Activated T-cell treated with anti-CD3 and anti-CD28 coated beads, Interleukin-2, amount 50 U/mL, for 24 hours (primary cell): ENCODE data around the gene PACSIN2.
A peak's percentile ranks its signal among the peaks of the same experiment; 100 is the strongest.
"Not testable (repeated sequence)": the region's sequence is repeated elsewhere in the genome, so short reads cannot be mapped to it uniquely, and the experiment has no call there.

Source experiments
- DNase-seq: peaks from one replicate; pipeline ENCODE4 v3.0.0-alpha.2; 2020
- H3K27ac Mint-ChIP-seq: 2 replicates; pipeline ENCODE4 v1.8.0; 2020; ENCODE audit warnings: mild to moderate bottlenecking, mixed read lengths
- H3K27me3 Mint-ChIP-seq: 2 replicates; pipeline ENCODE4 v1.8.0; 2020; ENCODE audit warnings: mixed read lengths
- H3K36me3 Mint-ChIP-seq: 2 replicates; pipeline ENCODE4 v1.8.0; 2020; ENCODE audit warnings: low read depth, mixed read lengths
- H3K4me1 Mint-ChIP-seq: 2 replicates; pipeline ENCODE4 v1.8.0; 2020; ENCODE audit warnings: low read depth, mixed read lengths
- H3K4me3 Mint-ChIP-seq: 2 replicates; pipeline ENCODE4 v1.8.0; 2020; ENCODE audit warnings: mild to moderate bottlenecking, moderate library complexity, mixed read lengths
- H3K9me3 Mint-ChIP-seq: 2 replicates; pipeline ENCODE4 v1.8.0; 2020; ENCODE audit warnings: mixed read lengths

Gene PACSIN2

DNA sequence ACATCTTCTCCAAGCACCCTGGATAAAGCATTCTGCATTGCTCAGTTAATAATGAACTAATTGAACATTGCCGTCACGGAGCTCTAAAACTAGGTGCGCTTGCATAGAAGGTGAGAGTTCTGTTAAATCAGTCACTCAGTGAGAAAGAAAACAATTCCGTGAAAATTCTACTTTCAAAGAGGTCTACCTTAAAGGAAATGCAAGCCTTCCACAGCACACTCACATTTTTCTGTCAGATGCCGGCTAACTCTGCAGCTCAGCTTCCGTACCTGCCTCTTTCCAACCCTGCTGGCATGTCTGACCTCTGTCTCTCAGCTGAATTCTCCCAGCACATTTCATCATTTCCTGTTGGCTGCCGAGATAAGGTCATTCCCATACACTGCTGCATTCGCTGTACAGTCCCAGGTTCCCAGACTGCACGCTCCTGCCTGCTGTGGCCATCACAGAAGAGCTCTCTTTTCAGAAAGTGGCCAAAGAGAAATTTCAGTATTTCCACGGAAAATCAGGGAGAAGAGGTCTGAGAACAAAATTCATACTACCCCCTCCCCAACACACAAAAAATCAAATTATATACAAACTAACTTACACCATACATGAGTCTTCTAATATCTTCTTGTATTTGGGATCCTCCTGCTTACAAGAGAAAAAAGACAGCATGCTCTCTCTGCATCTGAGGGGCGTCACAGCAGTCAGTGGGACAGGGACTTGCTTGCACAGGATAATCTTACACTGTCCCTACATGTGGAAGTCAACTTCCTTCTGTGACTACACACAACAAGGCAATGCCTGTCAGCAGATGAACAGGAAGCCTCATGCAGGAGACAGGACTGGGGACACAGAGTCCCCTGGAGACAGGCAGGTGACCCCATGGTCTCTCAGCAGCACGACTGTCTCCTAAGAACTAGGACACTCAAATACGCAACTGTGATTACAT lies 55.1 kb downstream of the PACSIN2 start:
- peaks cover 78% of the 10 kb centered on the region for H3K4me1 Mint-ChIP-seq
- peak overlapping the region; percentile 38 for H3K27ac Mint-ChIP-seq
- H3K4me3 Mint-ChIP-seq, result peak overlapping the region; percentile 18
- H3K36me3 Mint-ChIP-seq, result peaks cover 11% of the 10 kb centered on the region
- H3K9me3 Mint-ChIP-seq, result no peaks in the 10 kb centered on the region
- no peak for DNase-seq
- H3K27me3 Mint-ChIP-seq, result no peaks in the 10 kb centered on the region

GRCh38 chr22:42958937-42959336 lies 56.0 kb downstream of the PACSIN2 start:
- H3K36me3 Mint-ChIP-seq, result peaks cover 9% of the 10 kb centered on the region
- no peaks in the 10 kb centered on the region for H3K9me3 Mint-ChIP-seq
- no peaks in the 10 kb centered on the region for H3K27me3 Mint-ChIP-seq
- H3K4me1 Mint-ChIP-seq, result peaks cover 69% of the 10 kb centered on the region
- peak overlapping the region; percentile 38 for H3K27ac Mint-ChIP-seq
- no peak overlapping the region for H3K4me3 Mint-ChIP-seq
- no peak for DNase-seq

DNA sequence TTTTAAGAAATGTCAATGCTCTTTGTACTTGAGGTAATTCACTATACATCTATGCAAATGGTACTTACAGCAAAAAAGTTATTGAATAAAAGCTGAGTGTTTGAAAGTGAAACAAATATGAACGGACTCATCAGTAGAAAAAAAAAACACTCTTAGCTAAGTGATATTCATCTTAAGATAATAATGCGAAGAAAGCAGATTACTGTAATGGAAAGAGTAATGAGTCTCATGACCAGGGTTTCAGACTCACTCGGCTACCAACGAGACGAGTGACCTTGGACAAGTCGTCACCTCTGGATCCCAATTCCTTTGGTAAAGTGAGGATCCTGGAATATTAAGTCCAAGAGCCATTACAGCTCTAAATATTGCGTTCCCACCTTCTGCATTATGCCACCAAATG lies 57.0 kb downstream of the PACSIN2 start:
- no peak for DNase-seq
- peak overlapping the region; percentile 83 for H3K27ac Mint-ChIP-seq
- peaks cover 4% of the 10 kb centered on the region for H3K36me3 Mint-ChIP-seq
- peaks cover 62% of the 10 kb centered on the region for H3K4me1 Mint-ChIP-seq
- H3K27me3 Mint-ChIP-seq, result no peaks in the 10 kb centered on the region
- H3K9me3 Mint-ChIP-seq, result no peaks in the 10 kb centered on the region
- H3K4me3 Mint-ChIP-seq, result no peak overlapping the region

DNA sequence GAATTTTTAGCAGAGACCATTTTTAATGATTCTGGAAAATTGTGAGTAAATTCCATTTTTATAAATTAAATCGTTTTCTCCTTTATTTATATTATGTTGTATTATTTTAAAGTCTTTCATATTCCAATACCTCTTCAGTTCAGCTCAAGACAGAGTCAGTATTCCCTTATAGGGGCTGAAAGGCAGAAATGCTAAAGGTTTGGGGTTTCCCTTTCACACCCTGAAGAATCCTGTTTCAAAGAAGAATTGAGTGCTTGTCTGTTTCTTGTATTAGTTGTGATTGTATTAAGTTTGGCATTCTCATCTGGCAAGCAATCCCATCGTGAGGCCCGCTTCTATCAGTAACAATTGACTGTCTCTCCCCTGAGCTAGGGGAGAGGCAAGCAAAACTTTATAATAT lies 57.4 kb downstream of the PACSIN2 start:
- Mint-ChIP-seq H3K36me3 (peaks cover 4% of the 10 kb centered on the region), H3K9me3 (no peaks in the 10 kb centered on the region), H3K4me1 (peaks cover 58% of the 10 kb centered on the region), H3K4me3 (no peak overlapping the region), H3K27me3 (no peaks in the 10 kb centered on the region), H3K27ac (peak overlapping the region; percentile 45)
- DNase-seq, result no peak

GRCh38 chr22:42955848-42956247 lies 59.1 kb downstream of the PACSIN2 start:
- Mint-ChIP-seq H3K4me3 (no peak overlapping the region), H3K36me3 (peaks cover 2% of the 10 kb centered on the region), H3K27ac (no peak overlapping the region), H3K27me3 (no peaks in the 10 kb centered on the region), H3K4me1 (peaks cover 50% of the 10 kb centered on the region), H3K9me3 (no peaks in the 10 kb centered on the region)
- no peak for DNase-seq

DNA sequence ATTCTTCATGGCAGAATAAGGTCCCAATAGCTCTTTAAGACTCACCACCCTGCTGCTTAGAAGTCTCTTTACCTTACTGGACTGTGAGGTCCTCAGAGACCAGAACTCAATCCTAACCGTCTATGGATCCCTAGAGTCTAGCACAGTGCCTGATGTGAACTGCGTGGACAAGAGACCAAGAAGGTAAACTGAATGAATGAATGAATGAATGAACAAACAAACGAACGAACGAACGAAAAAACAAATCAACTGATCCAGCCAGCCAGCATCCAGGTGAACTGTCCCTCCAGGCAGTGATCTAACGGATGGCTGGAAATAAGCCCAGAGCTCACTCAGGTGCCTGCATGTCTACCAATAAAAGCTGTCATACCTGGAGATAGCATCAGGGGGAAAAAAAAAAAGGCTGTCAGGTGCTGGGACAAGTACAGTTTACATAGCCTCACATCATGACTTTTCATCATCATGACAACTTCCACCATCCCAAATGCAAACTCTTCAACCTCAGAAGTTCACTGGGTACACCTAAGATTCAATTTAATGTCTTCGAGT lies 59.8 kb downstream of the PACSIN2 start:
- no peak for DNase-seq
- H3K4me3 Mint-ChIP-seq, result no peak overlapping the region
- H3K4me1 Mint-ChIP-seq, result peaks cover 44% of the 10 kb centered on the region
- H3K36me3 Mint-ChIP-seq, result peaks cover 2% of the 10 kb centered on the region
- H3K9me3 Mint-ChIP-seq, result no peaks in the 10 kb centered on the region
- no peaks in the 10 kb centered on the region for H3K27me3 Mint-ChIP-seq
- no peak overlapping the region for H3K27ac Mint-ChIP-seq

- H3K27me3 Mint-ChIP-seq, H3K36me3 Mint-ChIP-seq, H3K27ac Mint-ChIP-seq, H3K9me3 Mint-ChIP-seq, H3K4me3 Mint-ChIP-seq, DNase-seq: not testable (repeated sequence)
- H3K4me1 Mint-ChIP-seq, result peaks cover 38% of the 10 kb centered on the region
These were observed 61.2 kb downstream of the PACSIN2 start for GRCh38 chr22:42953751-42954150.

DNA sequence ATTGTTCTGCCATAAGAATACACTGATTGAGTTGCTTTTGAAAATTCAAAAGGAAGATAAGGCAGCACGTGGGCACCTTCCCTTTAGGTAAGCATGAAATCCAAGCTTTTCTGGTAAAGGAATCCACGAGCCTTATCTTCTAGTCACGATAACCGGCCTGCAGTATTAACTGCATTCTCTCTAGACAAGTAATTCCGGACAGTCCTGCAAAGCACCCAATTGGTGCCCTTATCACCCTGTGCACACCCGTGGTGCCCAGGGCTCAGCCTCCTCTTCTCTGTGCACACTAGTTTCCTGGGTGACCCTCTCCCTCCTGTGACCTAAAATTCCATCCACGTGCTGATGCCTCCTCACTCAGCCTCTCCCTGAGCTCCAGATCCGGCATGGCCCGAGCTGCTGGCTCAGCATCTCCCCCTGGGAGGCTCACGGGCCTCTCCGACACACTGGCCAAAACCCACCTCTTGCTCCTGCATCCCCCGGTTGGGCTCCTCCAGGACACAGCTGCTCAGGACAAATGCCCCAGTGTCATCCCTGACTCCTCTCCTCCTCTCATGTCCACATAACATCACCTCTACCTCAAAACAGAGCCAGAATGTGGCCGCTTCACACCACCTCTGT lies 63.7 kb downstream of the PACSIN2 start:
- no peak overlapping the region for H3K27ac Mint-ChIP-seq
- peaks cover 41% of the 10 kb centered on the region for H3K4me1 Mint-ChIP-seq
- H3K27me3 Mint-ChIP-seq, result no peaks in the 10 kb centered on the region
- H3K36me3 Mint-ChIP-seq, result peaks cover 7% of the 10 kb centered on the region
- no peak overlapping the region for H3K4me3 Mint-ChIP-seq
- no peaks in the 10 kb centered on the region for H3K9me3 Mint-ChIP-seq
- DNase-seq, result no peak

DNA sequence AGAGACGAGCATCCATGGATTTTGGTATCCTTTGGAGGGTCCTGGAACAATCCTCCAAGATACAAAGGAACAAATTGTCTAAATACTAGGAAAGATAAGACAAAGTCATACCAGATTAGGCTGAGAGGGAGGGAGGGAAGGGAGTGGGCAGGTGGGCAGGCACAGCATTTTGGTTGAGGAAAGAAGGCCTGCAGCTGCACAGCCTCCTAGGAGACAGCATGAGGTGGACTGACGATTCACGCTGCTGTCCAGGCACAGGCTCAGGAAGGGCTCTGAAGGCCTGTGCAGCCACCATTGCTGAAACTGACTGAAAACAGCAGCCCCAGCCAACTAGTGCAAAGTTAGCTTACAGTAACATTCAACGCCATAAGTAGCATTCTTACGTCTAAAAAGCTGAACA lies 64.7 kb downstream of the PACSIN2 start:
- Mint-ChIP-seq H3K36me3 (peaks cover 7% of the 10 kb centered on the region), H3K4me1 (peaks cover 45% of the 10 kb centered on the region), H3K27me3 (no peaks in the 10 kb centered on the region), H3K4me3 (no peak overlapping the region), H3K27ac (no peak overlapping the region), H3K9me3 (no peaks in the 10 kb centered on the region)
- no peak for DNase-seq

DNA sequence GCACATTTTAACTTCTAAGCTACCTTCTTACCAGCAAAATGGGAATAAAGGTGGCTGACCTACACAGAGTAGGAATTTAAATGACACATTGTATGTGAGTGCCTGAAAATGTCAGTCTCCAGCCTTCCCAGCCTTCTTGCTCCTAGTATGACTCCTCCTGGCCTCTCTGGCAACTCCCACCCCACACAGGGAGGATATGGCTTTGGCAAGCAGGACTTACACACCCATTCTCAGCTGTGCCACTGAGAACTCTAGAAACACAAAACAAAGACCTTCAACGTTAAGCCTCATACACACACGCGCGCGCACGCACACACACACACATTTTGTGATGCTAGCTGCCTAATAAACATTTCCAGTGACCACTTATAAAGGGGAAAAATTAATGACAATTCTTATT lies 65.8 kb downstream of the PACSIN2 start:
- H3K27me3 Mint-ChIP-seq, result no peaks in the 10 kb centered on the region
- peaks cover 7% of the 10 kb centered on the region for H3K36me3 Mint-ChIP-seq
- no peak overlapping the region for H3K4me3 Mint-ChIP-seq
- no peak for DNase-seq
- H3K4me1 Mint-ChIP-seq, result peaks cover 49% of the 10 kb centered on the region
- H3K27ac Mint-ChIP-seq, result peak overlapping the region; percentile 38
- no peaks in the 10 kb centered on the region for H3K9me3 Mint-ChIP-seq

DNA sequence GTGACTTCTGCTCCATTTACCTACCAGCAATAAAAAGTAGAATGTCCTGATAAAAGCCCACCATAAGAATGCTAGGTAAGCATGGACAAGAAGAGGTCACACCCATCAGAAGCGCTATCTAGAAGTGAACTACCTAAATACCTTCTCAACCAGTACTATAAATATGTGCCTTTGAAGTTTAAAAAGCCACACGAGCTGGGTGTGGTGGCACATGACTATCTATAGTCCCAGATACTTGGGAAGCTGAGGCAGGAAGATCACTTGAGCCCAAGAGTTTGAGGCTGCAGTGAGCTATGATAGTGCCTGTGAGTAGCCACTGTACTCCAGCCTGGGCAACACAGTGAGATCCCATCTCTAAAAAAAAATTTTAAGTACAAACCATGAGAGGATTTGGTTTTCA lies 66.7 kb downstream of the PACSIN2 start:
- H3K27me3 Mint-ChIP-seq, result no peaks in the 10 kb centered on the region
- peaks cover 48% of the 10 kb centered on the region for H3K4me1 Mint-ChIP-seq
- no peak overlapping the region for H3K27ac Mint-ChIP-seq
- DNase-seq, result no peak
- H3K4me3 Mint-ChIP-seq, result no peak overlapping the region
- H3K36me3 Mint-ChIP-seq, result peaks cover 9% of the 10 kb centered on the region
- no peaks in the 10 kb centered on the region for H3K9me3 Mint-ChIP-seq

DNA sequence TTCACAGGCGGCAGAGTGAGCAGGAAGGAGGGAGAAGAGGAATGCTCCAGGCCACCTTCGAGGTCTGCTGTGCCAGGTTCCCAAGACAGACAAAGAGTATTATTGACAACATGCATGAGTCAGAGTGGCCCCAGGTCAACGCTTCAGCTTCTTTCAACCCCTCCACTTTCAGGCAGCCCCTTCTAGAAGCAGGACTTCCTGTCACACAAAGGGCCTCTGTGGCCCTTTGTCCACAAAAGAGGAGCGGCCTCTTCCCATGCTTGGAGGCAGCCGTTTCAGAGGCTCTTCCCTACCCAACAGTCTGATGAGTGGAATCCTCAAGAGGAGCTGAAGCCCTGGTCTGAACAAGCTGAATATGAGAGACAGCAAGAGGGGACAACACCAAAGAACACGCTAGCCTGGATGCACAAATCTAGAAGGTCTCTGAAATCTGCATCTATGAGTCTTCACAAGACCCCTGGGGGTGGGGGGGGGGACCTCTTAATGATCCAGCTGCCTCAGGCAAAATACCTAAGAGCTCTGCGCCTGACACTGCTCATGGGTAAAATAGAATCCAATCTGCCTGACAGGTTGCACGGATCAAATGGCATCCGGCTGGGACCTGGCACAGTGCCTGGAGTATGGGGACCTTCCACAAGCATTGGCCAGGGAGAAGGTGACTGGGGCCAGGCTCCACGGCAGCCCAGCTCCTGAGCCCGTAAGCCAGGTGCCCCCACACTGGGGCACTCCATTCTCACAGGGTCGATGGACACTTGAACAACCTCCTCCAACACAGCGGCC lies 67.5 kb downstream of the PACSIN2 start:
- Mint-ChIP-seq H3K27me3 (no peaks in the 10 kb centered on the region), H3K9me3 (no peaks in the 10 kb centered on the region), H3K27ac (no peak overlapping the region), H3K4me1 (peaks cover 50% of the 10 kb centered on the region), H3K36me3 (peaks cover 14% of the 10 kb centered on the region), H3K4me3 (no peak overlapping the region)
- no peak for DNase-seq

GRCh38 chr22:42946546-42947198 lies 68.3 kb downstream of the PACSIN2 start:
- no peaks in the 10 kb centered on the region for H3K9me3 Mint-ChIP-seq
- no peaks in the 10 kb centered on the region for H3K27me3 Mint-ChIP-seq
- no peak for DNase-seq
- no peak overlapping the region for H3K27ac Mint-ChIP-seq
- no peak overlapping the region for H3K4me3 Mint-ChIP-seq
- peaks cover 14% of the 10 kb centered on the region for H3K36me3 Mint-ChIP-seq
- H3K4me1 Mint-ChIP-seq, result peaks cover 47% of the 10 kb centered on the region

DNA sequence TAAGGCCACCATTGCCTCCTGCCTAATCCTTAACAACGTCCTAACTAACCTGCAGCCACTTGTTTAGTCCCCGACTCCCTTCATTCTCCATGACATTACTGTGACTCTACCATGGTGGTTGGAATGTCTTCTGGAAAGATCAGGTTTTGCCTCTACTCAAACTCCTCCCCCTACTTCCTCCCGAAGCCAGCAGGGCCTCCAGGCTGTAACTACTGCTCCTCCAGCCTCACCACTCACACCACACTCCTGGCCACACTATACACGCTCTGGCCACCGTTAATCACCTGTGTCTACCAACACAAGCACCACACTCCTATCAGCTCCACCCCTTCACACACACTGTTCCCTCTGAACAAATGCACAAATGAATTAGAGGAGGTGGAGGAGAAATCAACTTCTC lies 69.2 kb downstream of the PACSIN2 start:
- no peak overlapping the region for H3K4me3 Mint-ChIP-seq
- peaks cover 51% of the 10 kb centered on the region for H3K4me1 Mint-ChIP-seq
- H3K27me3 Mint-ChIP-seq, result no peaks in the 10 kb centered on the region
- H3K9me3 Mint-ChIP-seq, result no peaks in the 10 kb centered on the region
- peaks cover 14% of the 10 kb centered on the region for H3K36me3 Mint-ChIP-seq
- H3K27ac Mint-ChIP-seq, result no peak overlapping the region
- DNase-seq, result no peak
